IMR-90 (cell line): ENCODE results near the gene SRPK1. TPM values are rescaled to one million over a fixed set of nuclear protein-coding genes. Genes with fewer than 3 reads are reported as not detected.

Experiments used
- ATAC-seq: fragments of 200-7000 bp; cut with Tn5 transposase; 2 replicates; pipeline ENCODE4 v1.9.1; 2020; ENCODE audit warnings: low read depth, mild to moderate bottlenecking, moderate library complexity
- BruUV-seq: library from RNA; stranded (reverse); fragments of 400-500 nt; replicated peaks from 2 replicates; lab custom pipeline; 2021; lab: Mats Ljungman, UMichigan
- CTCF ChIA-PET: fragments of 300-600 bp; formaldehyde crosslinking; extraction: SDS; loops from one replicate; lab custom pipeline; 2021; ENCODE audit warnings: antibody characterized with exemption; lab: Yijun Ruan, JAX
- POLR2A ChIA-PET: fragments of 300-600 bp; sonication (Branson Sonifier 250); formaldehyde crosslinking; loops from one replicate; lab custom pipeline; 2022; ENCODE audit warnings: antibody characterized with exemption; ENCODE audit not compliant: unreplicated experiment; lab: Charles Lee
- DNase-seq: peaks from one replicate; pipeline ENCODE4 v3.0.0; 2013
- H2AFZ ChIP-seq: replicated peaks from 2 replicates; pipeline ENCODE3; 2013; ENCODE audit warnings: low read length, mild to moderate bottlenecking; ENCODE audit not compliant: poor library complexity
- H2AK5ac ChIP-seq: 2 replicates; pipeline ENCODE4 v1.6.1; 2013; ENCODE audit warnings: low read depth, low read length, inconsistent platforms
- H2AK9ac ChIP-seq: replicated peaks from 2 replicates; pipeline ENCODE3; 2013; ENCODE audit warnings: mild to moderate bottlenecking, low read depth, low read length, moderate library complexity; ENCODE audit not compliant: poor library complexity
- H2BK120ac ChIP-seq: 2 replicates; pipeline ENCODE4 v1.6.1; 2013; ENCODE audit warnings: low read depth, low read length, inconsistent platforms
- H2BK15ac ChIP-seq: 3 replicates; pipeline ENCODE4 v1.6.1; 2013; ENCODE audit warnings: low read depth, low read length, inconsistent platforms
- H2BK20ac ChIP-seq: 2 replicates; pipeline ENCODE4 v1.6.1; 2013; ENCODE audit warnings: low read depth, mild to moderate bottlenecking, inconsistent platforms, low read length, moderate library complexity
- H2BK5ac ChIP-seq: 2 replicates; pipeline ENCODE4 v1.6.1; 2013; ENCODE audit warnings: mild to moderate bottlenecking, low read depth, low read length, inconsistent platforms; ENCODE audit not compliant: poor library complexity, severe bottlenecking
- H3K14ac ChIP-seq: replicated peaks from 2 replicates; pipeline ENCODE4 v1.6.1; 2013; ENCODE audit warnings: low read depth, low read length, inconsistent platforms
- H3K18ac ChIP-seq: 2 replicates; pipeline ENCODE4 v1.6.1; 2013; ENCODE audit warnings: low read depth, low read length, control low read depth
- H3K23ac ChIP-seq: 2 replicates; pipeline ENCODE4 v1.6.1; 2013; ENCODE audit warnings: low read depth, low read length, inconsistent platforms
- H3K27ac ChIP-seq: 2 replicates; pipeline ENCODE4 v1.5.1; 2013; ENCODE audit warnings: mild to moderate bottlenecking, control low read depth, low read length; ENCODE audit not compliant: insufficient read depth
- H3K27me3 ChIP-seq: 2 replicates; pipeline ENCODE4 v1.6.1; 2013; ENCODE audit warnings: low read length; ENCODE audit not compliant: control insufficient read depth, insufficient read depth
- H3K36me3 ChIP-seq: 2 replicates; pipeline ENCODE4 v1.6.1; 2013; ENCODE audit warnings: low read length, mixed read lengths; ENCODE audit not compliant: control insufficient read depth, insufficient read depth
- H3K4ac ChIP-seq: 2 replicates; pipeline ENCODE4 v1.6.1; 2013; ENCODE audit warnings: low read depth, low read length, inconsistent platforms
- H3K4me1 ChIP-seq: 2 replicates; pipeline ENCODE4 v1.6.1; 2013; ENCODE audit warnings: low read length, mixed read lengths; ENCODE audit not compliant: control insufficient read depth, insufficient read depth
- H3K4me2 ChIP-seq: 2 replicates; pipeline ENCODE4 v1.6.1; 2013; ENCODE audit warnings: low read depth, mild to moderate bottlenecking, control low read depth, low read length, moderate library complexity
- H3K4me3 ChIP-seq: 2 replicates; pipeline ENCODE4 v1.5.1; 2013; ENCODE audit warnings: low read depth, mild to moderate bottlenecking, control low read depth, low read length, moderate library complexity; ENCODE audit not compliant: insufficient read depth
- H3K56ac ChIP-seq: 2 replicates; pipeline ENCODE4 v1.6.1; 2013; ENCODE audit warnings: low read length, inconsistent platforms; ENCODE audit not compliant: insufficient read depth; ENCODE audit errors: extremely low read depth
- H3K79me1 ChIP-seq, 2 experiments: 2 replicates each; pipeline ENCODE4 v1.6.1; 2013; ENCODE audit warnings: low read length in 2 of 2, inconsistent platforms in 1 of 2, low read depth in 1 of 2
- H3K9ac ChIP-seq: 2 replicates; pipeline ENCODE4 v1.6.1; 2013; ENCODE audit warnings: low read depth, low read length, control low read depth
- H3K9me1 ChIP-seq: 2 replicates; pipeline ENCODE4 v1.6.1; 2013; ENCODE audit warnings: low read length, inconsistent platforms; ENCODE audit not compliant: insufficient read depth
- H3K9me3 ChIP-seq: 2 replicates; pipeline ENCODE4 v1.6.1; 2013; ENCODE audit warnings: low read length; ENCODE audit not compliant: control insufficient read depth, insufficient read depth
- H4K20me1 ChIP-seq: 2 replicates; pipeline ENCODE4 v1.6.1; 2013; ENCODE audit warnings: low read length, inconsistent platforms; ENCODE audit not compliant: insufficient read depth
- H4K5ac ChIP-seq: 2 replicates; pipeline ENCODE4 v1.6.1; 2013; ENCODE audit warnings: mild to moderate bottlenecking, low read depth, low read length, control low read depth
- H4K8ac ChIP-seq, 2 experiments: 2 replicates each; pipeline ENCODE4 v1.6.1; 2013; ENCODE audit warnings: low read depth in 2 of 2, low read length in 2 of 2, control low read depth in 1 of 2, inconsistent platforms in 1 of 2
- H4K91ac ChIP-seq: 2 replicates; pipeline ENCODE4 v1.6.1; 2013; ENCODE audit warnings: low read depth, low read length, inconsistent platforms; ENCODE audit not compliant: insufficient read depth
- BHLHE40 ChIP-seq: fragments of 150-350 bp; IDR thresholded peaks from 2 replicates; pipeline ENCODE4 v1.6.1; 2016; ENCODE audit warnings: mild to moderate bottlenecking, low read depth, low read length
- CEBPB ChIP-seq: IDR thresholded peaks from 2 replicates; pipeline ENCODE4 v1.6.1; 2012; ENCODE audit warnings: low read depth, low read length, improper control_type of control experiment
- CHD1 ChIP-seq: IDR thresholded peaks from 2 replicates; pipeline ENCODE4 v1.6.1; 2012; ENCODE audit warnings: low read depth, low read length, improper control_type of control experiment
- MAZ ChIP-seq: IDR thresholded peaks from 2 replicates; pipeline ENCODE4 v1.6.1; 2012; ENCODE audit warnings: low read depth, mild to moderate bottlenecking, low read length, improper control_type of control experiment, moderate library complexity, borderline replicate concordance
- MXI1 ChIP-seq: IDR thresholded peaks from 2 replicates; pipeline ENCODE4 v1.6.1; 2012; ENCODE audit warnings: low read depth, mild to moderate bottlenecking, low read length, moderate library complexity, borderline replicate concordance
- NFE2L2 ChIP-seq: fragments of 150-350 bp; IDR thresholded peaks from 2 replicates; pipeline ENCODE4 v1.6.1; 2016; ENCODE audit warnings: low read depth, mild to moderate bottlenecking, low read length
- POLR2A ChIP-seq: IDR thresholded peaks from 2 replicates; pipeline ENCODE4 v1.6.1; 2012; ENCODE audit warnings: mild to moderate bottlenecking, low read depth, low read length
- RCOR1 ChIP-seq: IDR thresholded peaks from 2 replicates; pipeline ENCODE4 v1.6.1; 2012; ENCODE audit warnings: mild to moderate bottlenecking, low read length, improper control_type of control experiment; ENCODE audit not compliant: insufficient replicate concordance
- RFX5 ChIP-seq: IDR thresholded peaks from 2 replicates; pipeline ENCODE4 v1.8.0; 2012; ENCODE audit warnings: low read depth, mild to moderate bottlenecking, low read length, moderate library complexity
- SMC3 ChIP-seq: fragments of 150-350 bp; IDR thresholded peaks from 2 replicates; pipeline ENCODE4 v1.6.1; 2016; ENCODE audit warnings: low read depth, mild to moderate bottlenecking, antibody characterized with exemption, low read length, moderate library complexity
- WGBS, 2 experiments: methylation state at CpG; one replicate each; pipeline versions ENCODE4 v1.1.5 to v1.1.7; 2013; ENCODE audit warnings: missing lambda C conversion rate in 2 of 2; ENCODE audit not compliant: insufficient read length in 1 of 2; ENCODE audit errors: extremely low coverage in 2 of 2; 5-methylcytosine and 5-hydroxymethylcytosine counted together
- dilution Hi-C: fragments of 300-500 bp; cut with HindIII; formaldehyde crosslinking; loops from one replicate; pipeline ENCODE4 v1.14.3; 2018; ENCODE audit warnings: low sequenced_read_pairs; ENCODE audit not compliant: unreplicated experiment
- in situ Hi-C: fragments of 300-500 bp; cut with MboI; formaldehyde crosslinking; loops from 3 replicates; pipeline ENCODE4 v1.14.3; 2019; ENCODE audit warnings: low sequenced_read_pairs, inconsistent platforms, mixed read lengths
- intact Hi-C: fragments of 100-400 bp; cut with micrococcal nuclease; formaldehyde crosslinking; loops from 2 replicates; pipeline ENCODE4 v1.10.0; 2022
- polyA plus RNA-seq, 3 experiments: library from polyadenylated mRNA; depleted of rRNA; stranded (reverse); fragments of >200 nt; gene quantifications; 2 replicates each; pipeline ENCODE4 v1.2.3, GENCODE V29; 2012; ENCODE audit warnings: low replicate concordance in 1 of 3
- total RNA-seq: library from RNA; depleted of rRNA; stranded (reverse); fragments of >200 nt; gene quantifications from 2 replicates; pipeline ENCODE4 v1.2.3, GENCODE V29; 2012
- TF ChIP-seq, protein P1 (sequence below): fragments of 150-350 bp; IDR thresholded peaks from 2 replicates; pipeline ENCODE4 v1.6.1; 2017; ENCODE audit warnings: mild to moderate bottlenecking, antibody characterized with exemption, low read length, low read depth

Gene SRPK1
- total and polyA plus RNA-seq, 2 of the 4 experiments (the other 2 are of a cell fraction): 22.5 to 44.6 TPM

DNA sequence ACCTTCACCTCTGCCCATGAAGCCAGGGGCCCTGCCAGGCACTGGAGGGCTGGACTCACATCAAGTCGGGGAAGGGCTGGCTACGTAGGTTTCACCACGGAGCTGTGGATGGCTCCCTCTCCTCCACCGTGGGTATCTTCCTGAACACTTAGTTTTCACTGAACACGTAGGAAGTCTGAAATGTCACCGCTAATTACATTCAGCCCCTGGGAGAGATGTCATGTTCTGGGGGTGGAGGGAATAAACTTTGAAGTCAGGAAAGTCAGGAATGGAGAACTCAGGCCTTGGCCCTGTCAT lies 109.3 kb downstream of the SRPK1 start:
- H3K23ac ChIP-seq: no peak overlapping the region
- H4K20me1 ChIP-seq: no peaks in the 10 kb centered on the region
- no peak overlapping the region for H3K4me2 ChIP-seq
- H4K5ac ChIP-seq: no peak overlapping the region
- intact Hi-C loops: no loop called here
- no peak overlapping the region for H3K14ac ChIP-seq
- H3K9me1 ChIP-seq: no peaks in the 10 kb centered on the region
- TF ChIP-seq CHD1 (no peak), SMC3 (no peak), POLR2A (no peak), RCOR1 (no peak), BHLHE40 (no peak), CEBPB (no peak), MAZ (no peak), MXI1 (no peak), NFE2L2 (no peak), RFX5 (no peak)
- TF ChIP-seq, protein P1, sequence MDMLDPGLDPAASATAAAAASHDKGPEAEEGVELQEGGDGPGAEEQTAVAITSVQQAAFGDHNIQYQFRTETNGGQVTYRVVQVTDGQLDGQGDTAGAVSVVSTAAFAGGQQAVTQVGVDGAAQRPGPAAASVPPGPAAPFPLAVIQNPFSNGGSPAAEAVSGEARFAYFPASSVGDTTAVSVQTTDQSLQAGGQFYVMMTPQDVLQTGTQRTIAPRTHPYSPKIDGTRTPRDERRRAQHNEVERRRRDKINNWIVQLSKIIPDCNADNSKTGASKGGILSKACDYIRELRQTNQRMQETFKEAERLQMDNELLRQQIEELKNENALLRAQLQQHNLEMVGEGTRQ: no peak
- DNase-seq (no peak), ATAC-seq (no peak)
- 83% methylated on average over 1 of the region's 6 CpGs; no CpG with 5 or more reads in 1 of the 2 experiments for WGBS, 2 experiments
- no peak overlapping the region for H2AFZ ChIP-seq
- no peak overlapping the region for H2AK9ac ChIP-seq
- peaks cover 1% of the 10 kb centered on the region; the same call in 1 of the 2 replicates for H3K9me3 ChIP-seq
- H4K91ac ChIP-seq: no peak overlapping the region
- no peak overlapping the region for H2BK120ac ChIP-seq
- CTCF ChIA-PET: no interaction called here
- H3K56ac ChIP-seq: no peak overlapping the region
- no peak overlapping the region for H3K4ac ChIP-seq
- H3K4me3 ChIP-seq: no peak overlapping the region
- no peaks in the 10 kb centered on the region for H3K79me1 ChIP-seq
- POLR2A ChIA-PET: no interaction called here
- peaks cover 1% of the 10 kb centered on the region; the same call in 1 of the 2 replicates for H3K27me3 ChIP-seq
- dilution Hi-C loops: no loop called here
- no peak overlapping the region for H3K9ac ChIP-seq
- H2BK5ac ChIP-seq: no peak overlapping the region
- H2BK15ac ChIP-seq: no peak overlapping the region
- H2BK20ac ChIP-seq: no peak overlapping the region
- in situ Hi-C loops: no loop called here
- no peak overlapping the region for H2AK5ac ChIP-seq
- no peaks in the 10 kb centered on the region for H3K4me1 ChIP-seq
- H3K27ac ChIP-seq: no peak overlapping the region
- no TSS peak for BruUV-seq
- H3K18ac ChIP-seq: no peak overlapping the region
- H3K36me3 ChIP-seq: no peaks in the 10 kb centered on the region
- no peak overlapping the region for H4K8ac ChIP-seq
